Common myeloid progenitor, CD34-positive (primary cell): Measurements from ENCODE around the gene ARL8A. TPM values are rescaled to one million over a fixed set of nuclear protein-coding genes. Genes with fewer than 3 reads are reported as not detected.
"Not testable (repeated sequence)": the region's sequence is repeated elsewhere in the genome, so short reads cannot be mapped to it uniquely, and the experiment has no call there.

Experiments used
- CTCF ChIA-PET: fragments of 350-600 bp; sonication (Branson Sonifier 250); formaldehyde crosslinking; loops from one replicate; lab custom pipeline; 2021; ENCODE audit warnings: antibody characterized with exemption; lab: Charles Lee
- POLR2A ChIA-PET: fragments of 350-600 bp; sonication (Branson Sonifier 250); formaldehyde crosslinking; loops from one replicate; lab custom pipeline; 2021; ENCODE audit warnings: antibody characterized with exemption; lab: Charles Lee
- DNase-seq, 3 donors: peaks; one replicate each; pipeline versions ENCODE4 v3.0.0 to v3.0.0-alpha.2; 2013
- H3K27ac ChIP-seq, 2 experiments: 1 replicate in 1 of 2; 2 replicates in 1 of 2; pipeline ENCODE4 v1.7.0; 2013; ENCODE audit warnings: inconsistent platforms in 2 of 2, low read length in 2 of 2, mild to moderate bottlenecking in 2 of 2, low read depth in 1 of 2, moderate library complexity in 1 of 2; ENCODE audit not compliant: severe bottlenecking in 2 of 2, insufficient read depth in 1 of 2, poor library complexity in 1 of 2
- H3K27me3 ChIP-seq, 5 experiments: replicated peaks in 2 of 5; 1 replicate in 3 of 5; 2 replicates in 2 of 5; pipeline versions ENCODE4 v1.6.1 to v1.7.0; 2013; ENCODE audit warnings: low read length in 4 of 5, mild to moderate bottlenecking in 2 of 5, moderate library complexity in 2 of 5, inconsistent platforms in 1 of 5; ENCODE audit not compliant: insufficient read depth in 5 of 5, control insufficient read depth in 4 of 5
- H3K36me3 ChIP-seq, 4 experiments: 1 replicate in 2 of 4; 2 replicates in 2 of 4; pipeline versions ENCODE4 v1.6.1 to v1.7.0; 2013; ENCODE audit warnings: low read length in 3 of 4, control low read depth in 1 of 4, mild to moderate bottlenecking in 1 of 4; ENCODE audit not compliant: control insufficient read depth in 4 of 4, insufficient read depth in 4 of 4
- H3K4me1 ChIP-seq, 4 experiments: 1 replicate in 3 of 4; 2 replicates in 1 of 4; pipeline versions ENCODE4 v1.6.1 to v1.7.1; 2013; ENCODE audit warnings: low read length in 3 of 4, mild to moderate bottlenecking in 3 of 4, control low read depth in 1 of 4, inconsistent platforms in 1 of 4, moderate library complexity in 1 of 4; ENCODE audit not compliant: control insufficient read depth in 4 of 4, insufficient read depth in 4 of 4; ENCODE audit errors: control extremely low read depth in 1 of 4
- H3K4me3 ChIP-seq, 7 experiments: 1 replicate in 4 of 7; 2 replicates in 3 of 7; pipeline versions ENCODE4 v1.5.1 to v1.7.0; 2013; ENCODE audit warnings: mild to moderate bottlenecking in 7 of 7, low read length in 6 of 7, moderate library complexity in 6 of 7, inconsistent platforms in 2 of 7, low read depth in 2 of 7, control low read depth in 1 of 7; ENCODE audit not compliant: insufficient read depth in 4 of 7, control insufficient read depth in 1 of 7; ENCODE audit errors: extremely low read depth in 1 of 7
- H3K9me3 ChIP-seq, 5 experiments: 1 replicate in 4 of 5; 2 replicates in 1 of 5; pipeline versions ENCODE4 v1.6.1 to v1.7.1; 2013; ENCODE audit warnings: low read length in 4 of 5, mild to moderate bottlenecking in 2 of 5, inconsistent platforms in 1 of 5, low read depth in 1 of 5, moderate library complexity in 1 of 5; ENCODE audit not compliant: control insufficient read depth in 4 of 5, insufficient read depth in 2 of 5; ENCODE audit errors: control extremely low read depth in 1 of 5
- WGBS: methylation state at CpG from one replicate; pipeline ENCODE4 v1.1.5; 2013; ENCODE audit not compliant: insufficient coverage; 5-methylcytosine and 5-hydroxymethylcytosine counted together
- polyA plus RNA-seq: library from polyadenylated mRNA; unstranded; fragments of 120-200 nt; gene quantifications from one replicate; pipeline ENCODE4 v1.2.1, GENCODE V29; 2013

The ARL8A gene
- 27.3 TPM for polyA plus RNA-seq

- POLR2A ChIA-PET, result interaction anchor here (0.6 to 2.0 kb wide), 4 partner anchors 10 to 98 kb away, joined by 3 to 11 read pairs (median 8); partner anchors contain the start of gene PTPN7
- Histone ChIP-seq H3K4me1 (peaks cover 1 to 37% (median 23%) of the 10 kb centered on the region in 4 experiments), H3K4me3 (peak within 1 kb of the TSS; percentile 75 to 90 (median 84)), H3K9me3 (no peaks in the 10 kb centered on the region), H3K36me3 (peaks cover 6 to 36% (median 28%) of the 10 kb centered on the region in 4 experiments), H3K27me3 (no peaks in the 10 kb centered on the region), H3K27ac (peak within 1 kb of the TSS; percentile 77 to 88)
- peak in 1 of 3 donors; percentile 63 for DNase-seq
- CTCF ChIA-PET, result interaction anchor here (0.7 to 3.3 kb wide), 4 partner anchors 10 to 18 kb away, joined by 3 to 21 read pairs (median 14); partner anchors contain the start of gene PTPN7
- WGBS, result 0% methylated on average over 62 of the region's 82 CpGs
Observed at GRCh38 chr1:202144402-202145067, at the start of gene ARL8A. Gene ARL8A, minus strand, starts transcription at chr1:202144737. Its CDS starts 165 bp downstream, at chr1:202144572.

GRCh38 chr1:202194328-202194648, 49.8 kb upstream of the ARL8A start:
- H3K9me3 ChIP-seq, result no peaks in the 10 kb centered on the region
- no peaks in the 10 kb centered on the region for H3K36me3 ChIP-seq
- no peak overlapping the region for H3K27ac ChIP-seq
- ChIA-PET CTCF (interaction anchor here (0.9 to 10.1 kb wide), 8 partner anchors 8 to 525 kb away, joined by 3 to 119 read pairs (median 7); partner anchors contain the start of gene PTPN7), POLR2A (no interaction called here)
- no peak for DNase-seq
- WGBS, result 64% methylated on average over 9 of the region's 11 CpGs
- H3K27me3 ChIP-seq, result peaks cover 0 to 33% (median 14%) of the 10 kb centered on the region in 5 experiments
- H3K4me3 ChIP-seq, result no peak overlapping the region
- peaks cover 0 to 19% (median 11%) of the 10 kb centered on the region in 4 experiments for H3K4me1 ChIP-seq

GRCh38 chr1:202193614-202194327, 49.2 kb upstream of the ARL8A start, which contains the start of gene LGR6:
Gene LGR6, plus strand, starts transcription at chr1:202193799. Its CDS starts 191 bp downstream, at chr1:202193990.
- 4% methylated on average over 54 of the region's 61 CpGs for WGBS
- CTCF ChIA-PET, result interaction anchor here (0.6 to 10.1 kb wide), 17 partner anchors 10 to 525 kb away, joined by 3 to 119 read pairs (median 4); no protein-coding TSS in a partner anchor
- peaks cover 0 to 15% (median 9%) of the 10 kb centered on the region in 4 experiments for H3K4me1 ChIP-seq
- no peaks in the 10 kb centered on the region for H3K36me3 ChIP-seq
- no peak within 1 kb of the TSS for H3K27ac ChIP-seq
- DNase-seq, result peak in 2 of 3 donors; percentile 35 to 58
- peaks cover 0 to 33% (median 14%) of the 10 kb centered on the region in 5 experiments for H3K27me3 ChIP-seq
- POLR2A ChIA-PET, result no interaction called here
- peak within 1 kb of the TSS in 3 of 7 experiments; percentile 36 to 54 (median 43) for H3K4me3 ChIP-seq
- H3K9me3 ChIP-seq, result no peaks in the 10 kb centered on the region

- H3K27me3 ChIP-seq, result peaks cover 0 to 33% (median 14%) of the 10 kb centered on the region in 5 experiments
- H3K27ac ChIP-seq, result no peak overlapping the region
- CTCF ChIA-PET, result interaction anchor here (0.6 to 10.1 kb wide), 37 partner anchors 9 to 526 kb away, joined by 3 to 119 read pairs (median 4); no protein-coding TSS in a partner anchor
- 32% methylated on average over 14 of the region's 18 CpGs for WGBS
- POLR2A ChIA-PET, result interaction anchor here (0.7 kb wide), 1 partner anchor 527 kb away, joined by 3 read pairs; no protein-coding TSS in a partner anchor
- no peaks in the 10 kb centered on the region for H3K9me3 ChIP-seq
- peak overlapping the region in 3 of 7 experiments; percentile 24 to 54 (median 43) for H3K4me3 ChIP-seq
- H3K36me3 ChIP-seq, result no peaks in the 10 kb centered on the region
- peaks cover 0 to 13% (median 9%) of the 10 kb centered on the region in 4 experiments for H3K4me1 ChIP-seq
- DNase-seq, result peak; percentile 45 to 57 (median 52)
Observed at GRCh38 chr1:202192770-202193613, 48.5 kb upstream of the ARL8A start.

DNA sequence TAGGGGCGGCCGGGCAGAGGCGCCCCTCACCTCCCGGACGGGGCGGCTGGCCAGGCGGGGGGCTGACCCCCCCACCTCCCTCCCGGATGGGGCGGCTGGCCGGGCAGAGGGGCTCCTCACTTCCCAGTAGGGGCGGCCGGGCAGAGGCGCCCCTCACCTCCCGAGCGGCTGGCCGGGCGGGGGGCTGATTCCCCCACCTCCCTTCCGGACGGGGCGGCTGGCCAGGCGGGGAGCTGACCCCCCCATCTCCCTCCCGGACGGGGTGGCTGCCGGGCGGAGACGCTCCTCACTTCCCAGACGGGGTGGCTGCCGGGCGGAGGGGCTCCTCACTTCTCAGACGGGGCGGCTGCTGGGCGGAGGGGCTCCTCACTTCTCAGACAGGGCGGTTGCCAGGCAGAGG, 46.9 kb upstream of the ARL8A start:
- H3K27ac ChIP-seq, H3K9me3 ChIP-seq, H3K4me3 ChIP-seq, DNase-seq, POLR2A ChIA-PET, H3K36me3 ChIP-seq: not testable (repeated sequence)
- CTCF ChIA-PET, result interaction anchor here (10.1 kb wide), 1 partner anchor 125 kb away, joined by 119 read pairs; no protein-coding TSS in a partner anchor
- peaks cover 0 to 33% (median 14%) of the 10 kb centered on the region in 5 experiments for H3K27me3 ChIP-seq
- peaks cover 0 to 13% (median 9%) of the 10 kb centered on the region in 4 experiments for H3K4me1 ChIP-seq
- WGBS, result no CpG with 5 or more reads among the region's 33 CpGs
